Measurements from ENCODE around the gene ANP32D.
"Not testable (repeated sequence)": the region's sequence is repeated elsewhere in the genome, so short reads cannot be mapped to it uniquely, and the experiment has no call there.

ANP32D gene

DNA sequence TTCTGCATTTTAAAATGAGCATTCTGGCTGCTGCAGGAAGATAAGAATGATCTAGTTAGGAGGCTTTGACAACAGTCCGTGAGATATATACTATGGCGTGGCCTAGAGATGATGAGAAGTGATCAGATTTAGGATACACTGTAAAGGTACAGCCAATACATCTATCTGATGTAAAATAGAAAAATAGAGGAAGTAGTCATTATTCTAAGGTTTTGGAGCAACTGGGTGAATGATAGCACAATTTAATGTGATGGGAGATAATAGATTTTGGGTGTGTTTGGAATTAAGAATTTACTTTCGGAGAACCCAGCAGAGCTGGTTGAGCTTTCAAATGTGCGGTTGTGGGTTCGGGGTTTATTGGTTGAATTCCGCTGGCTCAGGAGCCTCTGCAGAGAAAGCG, at the start of gene ANP32D:
Gene ANP32D, plus strand, starts transcription at position 301 of the 400 bp plus-strand sequence. CDS start 106 bp downstream, outside the sequence.
- no peak for DNase-seq

DNA sequence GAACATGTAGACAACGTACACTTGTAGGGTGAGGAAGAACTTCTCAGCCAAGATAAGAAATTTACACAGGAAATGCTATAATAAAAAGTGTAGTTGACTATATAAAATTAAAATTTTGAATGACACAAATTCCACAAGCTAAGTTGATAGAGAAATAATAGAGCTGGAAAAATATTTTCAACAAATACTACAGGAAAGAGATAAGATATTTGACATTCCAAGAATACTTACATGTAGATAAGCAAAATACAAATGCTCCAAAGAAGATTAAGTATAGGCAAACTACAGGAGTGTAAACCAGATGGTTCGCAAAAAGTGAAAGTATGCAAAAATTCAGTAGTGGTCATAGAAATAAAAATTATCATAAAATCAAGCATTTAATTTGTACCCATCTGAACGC, 49.2 kb upstream of the ANP32D start:
- no peak for DNase-seq

- no peak for DNase-seq
Measured at GRCh38 chr12:48424644-48425043, 47.7 kb upstream of the ANP32D start.

GRCh38 chr12:48434016-48434415, 38.3 kb upstream of the ANP32D start:
- DNase-seq = not testable (repeated sequence)

- DNase-seq = no peak
Measured at GRCh38 chr12:48441069-48441468, 31.3 kb upstream of the ANP32D start.

DNA sequence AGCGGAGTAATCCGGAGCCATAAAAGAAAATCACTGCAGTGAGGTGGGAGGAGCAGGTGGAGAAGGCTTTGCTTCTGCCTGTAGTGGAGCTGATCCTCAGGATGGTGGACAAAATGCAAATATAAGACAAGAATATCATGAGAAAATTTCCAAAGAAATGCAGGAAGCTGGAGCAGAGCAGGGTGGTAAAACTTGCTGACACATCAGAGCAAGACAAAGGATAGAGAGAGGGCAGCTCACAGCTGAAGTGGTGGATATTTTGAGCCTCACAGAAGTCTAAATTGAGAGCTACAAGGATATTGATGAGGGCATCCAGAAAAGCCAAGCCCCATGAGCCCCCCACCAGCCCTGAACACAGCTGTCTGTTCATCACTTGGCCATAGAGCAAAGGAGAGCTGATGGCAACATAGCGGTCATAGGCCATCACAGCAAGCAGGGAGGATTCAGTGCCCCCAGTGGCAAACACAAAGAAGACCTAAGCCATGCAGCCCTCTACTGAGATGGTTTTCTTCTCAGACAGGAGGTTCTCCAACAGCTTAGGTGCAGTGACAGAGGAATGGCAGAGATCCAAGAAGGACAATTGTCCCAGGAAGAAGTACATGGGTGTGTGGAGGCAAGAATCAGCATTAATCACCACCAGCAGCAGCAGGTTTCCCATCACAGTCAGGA, 30.0 kb upstream of the ANP32D start:
- DNase-seq = no peak

DNA sequence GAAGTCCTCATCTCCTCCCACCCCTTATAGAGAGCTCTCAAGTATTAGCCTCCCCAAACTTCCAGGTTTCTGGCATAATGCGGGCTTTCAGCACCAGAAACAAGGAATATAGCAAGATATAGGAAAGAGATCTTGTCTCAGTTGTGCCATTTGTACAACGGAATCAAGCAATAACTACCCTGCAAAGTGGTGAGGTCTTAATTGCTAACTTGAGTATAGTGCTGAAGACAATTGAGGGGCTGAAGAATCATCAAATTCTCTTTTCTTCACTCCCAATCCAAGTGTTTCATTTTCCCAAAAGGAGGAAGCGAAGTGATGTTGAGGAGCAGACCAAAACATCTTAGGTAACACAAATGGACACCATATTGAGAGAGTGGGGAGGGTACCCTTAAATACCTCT, 26.8 kb upstream of the ANP32D start:
- DNase-seq = no peak

DNA sequence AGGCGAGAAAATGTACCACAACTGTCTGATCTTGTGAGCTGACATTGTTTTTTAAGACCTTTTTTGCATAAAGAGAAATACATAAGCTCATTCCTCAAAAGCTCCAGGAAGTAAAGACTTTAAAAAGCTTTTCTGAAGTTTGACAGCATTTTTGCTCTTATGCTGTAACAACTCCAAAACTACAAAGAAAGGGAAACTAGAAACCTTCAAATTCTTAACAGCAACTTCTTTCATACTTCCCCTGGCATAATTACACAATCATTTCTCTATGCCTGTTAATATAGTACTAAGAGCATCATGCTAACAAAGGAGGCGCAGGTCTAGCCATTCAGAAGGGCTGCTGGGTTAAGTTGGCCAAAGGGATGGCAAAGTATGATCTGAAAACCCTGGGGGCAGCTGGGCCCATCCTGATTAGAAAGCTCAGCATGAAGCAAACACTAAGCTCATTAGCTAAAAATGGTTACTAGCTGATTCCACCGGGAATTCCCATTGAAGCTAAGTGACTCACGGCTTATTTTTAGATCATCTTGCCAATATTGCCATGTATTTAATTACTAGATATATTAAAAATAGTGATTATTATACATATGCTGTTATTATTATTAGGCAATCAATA, 26.1 kb upstream of the ANP32D start:
- peak in 2 of 6 experiments; percentile 16 to 25 for DNase-seq

DNA sequence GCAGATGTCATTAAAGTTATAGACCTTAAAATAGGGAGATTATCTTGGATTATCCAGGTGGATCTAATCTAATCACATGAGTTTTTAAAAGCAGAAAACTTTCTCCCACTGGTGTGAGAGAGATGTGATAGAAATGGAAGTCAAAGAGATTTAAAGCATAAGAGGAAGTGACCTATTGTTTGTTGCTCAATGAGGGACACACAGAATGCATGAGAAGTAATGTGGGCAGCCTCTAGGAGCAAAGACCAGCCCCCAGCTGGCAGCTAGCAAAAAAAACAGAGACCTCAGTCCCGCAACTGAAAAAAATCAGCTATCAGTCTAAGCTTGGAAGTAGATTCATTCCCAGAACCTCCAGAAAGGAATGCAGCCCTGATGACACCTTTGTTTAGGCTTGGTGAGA, 24.6 kb upstream of the ANP32D start:
- DNase-seq = no peak

GRCh38 chr12:48451372-48451771, 21.0 kb upstream of the ANP32D start:
- DNase-seq = no peak

- not testable (repeated sequence) for DNase-seq
Measured at GRCh38 chr12:48452961-48453360, 19.4 kb upstream of the ANP32D start.

DNA sequence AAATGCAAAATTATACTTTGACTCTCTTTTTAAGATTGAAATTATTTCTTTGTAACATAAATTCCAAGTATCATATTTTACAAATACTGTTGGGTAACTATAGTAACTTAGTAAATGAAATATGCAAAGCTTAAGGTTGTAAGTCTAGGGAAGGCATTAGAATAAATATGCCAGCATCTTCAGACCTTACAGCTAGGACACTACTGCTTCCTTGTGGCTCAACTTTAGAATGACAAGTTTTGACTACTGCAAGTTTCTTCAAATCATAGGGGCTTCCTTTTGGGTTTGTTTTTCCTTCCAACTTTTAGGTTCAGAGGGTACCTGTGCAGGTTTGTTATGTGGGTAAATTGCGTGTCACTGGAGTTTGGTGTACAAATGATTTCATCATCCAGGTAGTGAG, 17.7 kb upstream of the ANP32D start:
- DNase-seq = peak in 2 of 6 experiments; percentile 36 to 49

DNA sequence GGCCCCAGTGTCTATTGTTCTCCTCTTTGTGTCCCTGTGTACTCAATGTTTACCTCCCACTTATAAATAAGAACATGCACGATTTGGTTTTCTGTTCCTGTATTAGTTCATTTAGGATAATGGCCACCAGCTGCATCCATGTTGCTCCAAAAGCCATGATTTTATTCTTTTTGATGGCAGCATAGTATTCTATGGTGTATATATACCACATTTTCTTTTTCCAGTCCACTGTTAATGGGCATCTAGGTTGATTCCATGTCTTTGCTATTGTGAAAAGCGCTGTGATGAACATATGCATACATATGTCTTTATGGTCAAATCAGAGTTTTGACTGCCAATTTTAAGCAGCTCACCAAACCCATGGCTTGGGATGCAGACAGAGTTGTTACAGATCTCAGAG, 17.2 kb upstream of the ANP32D start:
- DNase-seq = no peak

GRCh38 chr12:48459259-48459658, 13.1 kb upstream of the ANP32D start:
- no peak for DNase-seq

DNA sequence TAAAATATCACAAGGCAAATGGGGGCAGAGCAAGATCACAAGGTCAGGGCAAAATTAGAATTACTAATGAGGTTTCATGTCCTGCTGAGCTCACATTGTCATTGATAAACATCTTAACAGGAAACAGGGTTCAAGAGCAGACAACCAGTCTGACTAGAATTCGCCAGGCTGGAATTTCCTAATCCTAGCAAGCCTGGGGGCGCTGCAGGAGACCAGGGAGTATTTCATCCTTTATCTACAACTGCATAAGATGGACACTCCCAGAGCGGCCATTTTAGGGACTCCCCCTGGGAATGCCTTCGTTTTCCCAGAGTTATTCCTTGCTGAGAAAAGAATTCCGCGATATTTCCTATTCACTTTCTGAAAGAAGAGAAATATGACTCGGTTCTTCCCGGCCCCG, 3.3 kb upstream of the ANP32D start:
- not testable (repeated sequence) for DNase-seq

DNA sequence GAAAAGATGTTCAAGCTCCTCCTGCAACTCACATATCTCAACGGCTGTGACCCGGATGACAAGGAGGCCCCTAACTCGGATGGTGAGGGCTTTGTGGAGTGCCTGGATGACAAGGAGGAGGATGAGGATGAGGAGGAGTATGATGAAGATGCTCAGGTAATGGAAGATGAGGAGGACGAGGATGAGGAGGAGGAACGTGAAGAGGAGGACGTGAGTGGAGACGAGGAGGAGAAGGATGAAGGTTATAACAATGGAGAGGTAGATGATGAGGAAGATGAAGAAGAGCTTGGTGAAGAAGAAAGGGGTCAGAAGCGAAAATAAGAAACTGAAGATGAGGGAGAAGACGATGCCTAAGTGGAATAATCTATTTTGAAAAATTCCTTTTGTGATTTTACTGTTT, 702 bp downstream of the ANP32D start:
- no peak for DNase-seq

DNA sequence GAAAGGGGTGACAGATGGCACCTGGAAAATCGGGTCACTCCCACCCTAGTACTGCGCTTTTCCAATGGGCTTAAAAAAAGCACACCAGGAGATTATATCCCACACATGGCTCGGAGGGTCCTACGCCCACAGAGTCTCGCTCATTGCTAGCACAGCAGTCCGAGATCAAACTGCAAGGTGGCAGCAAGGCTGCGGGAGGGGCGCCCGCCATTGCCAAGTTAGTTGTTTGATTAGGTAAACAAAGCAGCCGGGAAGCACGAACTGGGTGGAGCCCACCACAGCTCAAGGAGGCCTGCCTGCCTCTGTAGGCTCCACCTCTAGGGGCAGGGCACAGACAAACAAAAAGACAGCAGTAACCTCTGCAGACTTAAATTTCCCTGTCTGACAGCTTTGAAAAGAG, 2.1 kb downstream of the ANP32D start:
- DNase-seq = not testable (repeated sequence)

- no peak for DNase-seq
Measured at GRCh38 chr12:48482198-48482597, 9.8 kb downstream of the ANP32D start, which contains the start of gene C12orf54. Gene C12orf54 (plus strand): TSS chr12:48482498. CDS start chr12:48483297, 799 bp downstream.

- DNase-seq = no peak
Measured at GRCh38 chr12:48482930-48483329, 10.6 kb downstream of the ANP32D start.

GRCh38 chr12:48486261-48486660, 13.9 kb downstream of the ANP32D start:
- no peak for DNase-seq

DNA sequence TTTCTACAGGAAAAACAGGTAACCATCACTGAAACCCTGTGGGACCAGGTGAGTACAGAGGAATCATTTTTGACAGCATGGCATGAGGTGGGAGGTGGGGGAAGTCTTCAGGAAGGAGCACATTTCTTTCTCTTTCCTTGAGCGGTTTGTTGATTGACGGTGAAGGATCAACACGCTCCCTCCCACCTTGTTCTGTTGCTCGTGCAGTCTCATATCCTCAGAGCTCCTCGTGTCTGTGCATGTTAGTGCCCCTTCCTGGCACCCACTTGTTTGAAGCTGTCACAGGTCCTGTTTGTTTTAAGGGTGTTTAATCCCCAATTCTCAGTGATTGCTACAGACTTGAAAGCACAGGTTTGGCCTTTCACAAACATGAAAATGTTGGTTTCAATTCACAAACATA, 14.3 kb downstream of the ANP32D start:
- DNase-seq = no peak

GRCh38 chr12:48489012-48489411, 16.7 kb downstream of the ANP32D start:
- DNase-seq = no peak

DNA sequence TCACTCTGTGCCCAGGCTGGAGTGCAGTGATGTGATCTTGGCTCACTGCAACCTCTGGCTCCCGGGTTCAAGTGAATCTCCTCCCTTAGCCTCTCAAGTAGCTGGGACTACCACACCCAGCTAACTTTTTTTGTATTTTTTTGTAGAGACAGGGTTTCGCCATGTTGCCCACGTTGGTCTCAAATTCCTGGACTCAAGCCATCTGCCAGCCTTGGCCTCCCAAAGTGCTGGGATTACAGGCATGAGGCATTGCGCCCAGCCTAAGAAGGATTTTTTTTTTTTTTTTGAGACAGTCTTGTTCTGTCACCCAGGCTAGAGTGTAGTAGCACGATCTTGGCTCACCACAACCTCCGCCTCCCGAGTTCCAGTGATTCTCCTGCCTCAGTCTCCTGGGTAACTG, 17.1 kb downstream of the ANP32D start:
- not testable (repeated sequence) for DNase-seq

GRCh38 chr12:48500281-48500680, 27.9 kb downstream of the ANP32D start:
- not testable (repeated sequence) for DNase-seq

DNA sequence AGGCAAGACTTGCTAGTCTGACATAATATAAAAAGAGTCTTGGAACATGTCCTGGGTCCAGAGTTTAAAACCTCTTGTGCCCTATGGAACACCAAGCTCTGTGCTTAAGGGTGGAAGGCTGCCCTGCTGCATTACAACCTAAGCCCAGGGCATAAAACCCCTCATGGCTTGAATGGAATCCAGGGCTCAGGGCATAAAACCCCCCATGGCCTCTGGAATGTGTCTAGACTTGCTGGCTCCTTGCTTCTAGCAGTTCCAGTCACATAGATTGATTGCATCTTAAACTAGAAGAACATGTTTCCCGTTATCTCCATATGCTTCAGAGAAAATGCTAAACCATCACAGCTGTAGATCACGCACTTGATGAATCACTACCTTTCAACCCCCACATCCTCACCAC, 34.5 kb downstream of the ANP32D start:
- not testable (repeated sequence) for DNase-seq

Data from stimulated activated naive CD4-positive, alpha-beta T cell (primary cell).